Measurements from ENCODE around the gene OR11L1.

Gene OR11L1

DNA sequence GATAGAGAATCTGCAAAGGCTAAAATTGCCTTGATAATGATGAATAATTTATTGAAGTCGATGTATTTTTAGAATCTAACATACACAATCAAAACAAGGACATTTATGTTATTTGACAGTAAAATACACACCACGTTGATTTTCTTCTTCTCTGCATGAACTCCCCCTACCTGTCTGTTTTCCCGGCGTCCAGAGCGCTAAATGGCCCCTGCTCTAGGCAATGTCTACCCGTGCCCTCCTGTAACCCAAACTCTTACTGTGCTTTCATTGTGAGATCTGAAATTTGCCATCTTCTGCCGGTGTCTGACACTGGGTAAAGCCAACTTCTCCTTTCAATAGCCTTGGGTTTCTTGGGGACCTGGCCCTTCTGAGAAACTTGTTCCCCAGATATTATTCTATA is 6.7 kb upstream of the OR11L1 start:
- Histone ChIP-seq H3K27me3 (replicated peaks; ENCODE audit: control insufficient read depth, insufficient read depth, low read length) (no peaks in the 10 kb centered on the region), H3K9me3 (ENCODE audit: control insufficient read depth, low read length) (no peaks in the 10 kb centered on the region), H3K4me1 (ENCODE audit: control insufficient read depth, insufficient read depth, low read length) (no peaks in the 10 kb centered on the region), H3K36me3 (ENCODE audit: control insufficient read depth, insufficient read depth, low read length, severe bottlenecking) (no peaks in the 10 kb centered on the region), H3K9ac (ENCODE audit: low read length) (no peak overlapping the region), H3K4me3 (ENCODE audit: low read length) (no peak overlapping the region)
- DNase-seq (ENCODE audit: low read depth) = no peak

DNA sequence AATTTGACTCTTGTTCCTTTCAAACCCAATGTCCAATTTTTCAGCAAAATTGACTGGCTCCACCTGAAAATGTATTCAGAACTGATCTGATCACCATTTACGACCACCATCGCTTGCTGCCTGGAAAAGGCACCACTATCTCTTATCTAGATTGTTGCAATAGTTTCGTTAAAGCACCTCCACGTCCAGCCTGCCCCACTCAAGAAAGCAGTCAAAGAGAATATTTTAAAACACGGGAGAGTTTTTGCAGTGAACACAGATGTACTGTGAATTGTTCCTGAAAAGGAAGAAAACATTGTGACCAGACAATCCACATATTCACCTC is 4.0 kb upstream of the OR11L1 start:
- Histone ChIP-seq H3K27me3 (replicated peaks; ENCODE audit: control insufficient read depth, insufficient read depth, low read length) (no peaks in the 10 kb centered on the region), H3K9me3 (ENCODE audit: control insufficient read depth, low read length) (no peaks in the 10 kb centered on the region), H3K4me3 (ENCODE audit: low read length) (no peak overlapping the region), H3K36me3 (ENCODE audit: control insufficient read depth, insufficient read depth, low read length, severe bottlenecking) (no peaks in the 10 kb centered on the region), H3K9ac (ENCODE audit: low read length) (no peak overlapping the region), H3K4me1 (ENCODE audit: control insufficient read depth, insufficient read depth, low read length) (no peaks in the 10 kb centered on the region)
- no peak for DNase-seq (ENCODE audit: low read depth)

- no peak for DNase-seq (ENCODE audit: low read depth)
- no peak overlapping the region for H3K9ac ChIP-seq (ENCODE audit: low read length)
- H3K36me3 ChIP-seq (ENCODE audit: control insufficient read depth, insufficient read depth, low read length, severe bottlenecking) = no peaks in the 10 kb centered on the region
- H3K4me3 ChIP-seq (ENCODE audit: low read length) = no peak overlapping the region
- no peaks in the 10 kb centered on the region for H3K9me3 ChIP-seq (ENCODE audit: control insufficient read depth, low read length)
- H3K4me1 ChIP-seq (ENCODE audit: control insufficient read depth, insufficient read depth, low read length) = no peaks in the 10 kb centered on the region
- no peaks in the 10 kb centered on the region for H3K27me3 ChIP-seq (replicated peaks; ENCODE audit: control insufficient read depth, insufficient read depth, low read length)
Observed at GRCh38 chr1:247845011-247845692, 3.5 kb upstream of the OR11L1 start.

GRCh38 chr1:247843411-247843810 is 1.7 kb upstream of the OR11L1 start:
- H3K9me3 ChIP-seq (ENCODE audit: control insufficient read depth, low read length) = no peaks in the 10 kb centered on the region
- H3K4me3 ChIP-seq (ENCODE audit: low read length) = no peak overlapping the region
- no peaks in the 10 kb centered on the region for H3K4me1 ChIP-seq (ENCODE audit: control insufficient read depth, insufficient read depth, low read length)
- no peak for DNase-seq (ENCODE audit: low read depth)
- H3K36me3 ChIP-seq (ENCODE audit: control insufficient read depth, insufficient read depth, low read length, severe bottlenecking) = no peaks in the 10 kb centered on the region
- no peak overlapping the region for H3K9ac ChIP-seq (ENCODE audit: low read length)
- no peaks in the 10 kb centered on the region for H3K27me3 ChIP-seq (replicated peaks; ENCODE audit: control insufficient read depth, insufficient read depth, low read length)

- H3K36me3 ChIP-seq (ENCODE audit: control insufficient read depth, insufficient read depth, low read length, severe bottlenecking) = no peaks in the 10 kb centered on the region
- DNase-seq (ENCODE audit: low read depth) = no peak
- H3K4me3 ChIP-seq (ENCODE audit: low read length) = no peak overlapping the region
- no peaks in the 10 kb centered on the region for H3K9me3 ChIP-seq (ENCODE audit: control insufficient read depth, low read length)
- no peaks in the 10 kb centered on the region for H3K4me1 ChIP-seq (ENCODE audit: control insufficient read depth, insufficient read depth, low read length)
- no peak overlapping the region for H3K9ac ChIP-seq (ENCODE audit: low read length)
- H3K27me3 ChIP-seq (replicated peaks; ENCODE audit: control insufficient read depth, insufficient read depth, low read length) = no peaks in the 10 kb centered on the region
Observed at GRCh38 chr1:247840818-247841217, 878 bp downstream of the OR11L1 start.

DNA sequence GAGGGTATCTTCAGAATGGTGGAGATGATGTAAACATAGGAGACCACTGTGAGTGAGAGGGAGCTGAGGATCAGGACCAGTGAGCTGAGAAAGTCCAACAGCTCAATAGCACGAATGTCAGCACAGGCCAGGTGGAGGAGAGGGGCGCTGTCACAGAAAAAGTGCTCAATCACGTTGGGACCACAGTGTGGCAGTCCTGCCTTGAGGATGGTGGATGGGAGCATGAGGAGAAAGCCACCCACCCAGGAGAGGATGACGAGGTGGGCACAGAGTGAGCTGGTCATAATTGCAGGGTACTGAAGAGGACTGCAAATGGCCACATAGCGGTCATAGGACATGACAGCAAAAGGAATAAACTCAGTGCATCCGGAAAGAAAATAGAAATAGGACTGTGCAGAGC is 8.1 kb downstream of the OR11L1 start:
- DNase-seq (ENCODE audit: low read depth) = no peak

DNA sequence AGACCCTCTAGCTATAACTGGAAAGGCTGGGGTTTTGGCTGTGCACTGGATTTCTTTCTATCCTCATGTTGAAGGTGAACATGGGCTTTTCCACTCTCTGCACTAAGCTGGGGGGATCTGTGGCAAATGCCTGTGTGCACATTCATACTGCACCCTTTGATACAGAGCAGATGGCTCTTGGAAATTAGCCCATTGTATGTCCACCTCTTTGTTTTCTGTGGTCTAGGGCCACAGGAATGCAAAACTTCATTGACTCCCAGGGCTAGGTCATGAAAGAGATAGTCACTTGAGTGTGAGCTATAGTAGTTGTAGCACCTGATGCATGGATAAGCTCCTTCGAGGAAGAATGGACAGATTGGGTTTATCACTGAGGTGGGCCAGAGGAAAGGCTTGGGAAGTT is 12.0 kb downstream of the OR11L1 start:
- Histone ChIP-seq H3K9me3 (ENCODE audit: control insufficient read depth, low read length) (no peaks in the 10 kb centered on the region), H3K4me1 (ENCODE audit: control insufficient read depth, insufficient read depth, low read length) (no peaks in the 10 kb centered on the region)

More for the DNA sequence above, 8.1 kb downstream of the OR11L1 start:
- H3K4me3 ChIP-seq (ENCODE audit: low read length) = no peak overlapping the region
- H3K27me3 ChIP-seq (replicated peaks; ENCODE audit: control insufficient read depth, insufficient read depth, low read length) = no peaks in the 10 kb centered on the region
- H3K4me1 ChIP-seq (ENCODE audit: control insufficient read depth, insufficient read depth, low read length) = no peaks in the 10 kb centered on the region
- no peak overlapping the region for H3K9ac ChIP-seq (ENCODE audit: low read length)
- H3K36me3 ChIP-seq (ENCODE audit: control insufficient read depth, insufficient read depth, low read length, severe bottlenecking) = no peaks in the 10 kb centered on the region
- H3K9me3 ChIP-seq (ENCODE audit: control insufficient read depth, low read length) = no peaks in the 10 kb centered on the region

DNA sequence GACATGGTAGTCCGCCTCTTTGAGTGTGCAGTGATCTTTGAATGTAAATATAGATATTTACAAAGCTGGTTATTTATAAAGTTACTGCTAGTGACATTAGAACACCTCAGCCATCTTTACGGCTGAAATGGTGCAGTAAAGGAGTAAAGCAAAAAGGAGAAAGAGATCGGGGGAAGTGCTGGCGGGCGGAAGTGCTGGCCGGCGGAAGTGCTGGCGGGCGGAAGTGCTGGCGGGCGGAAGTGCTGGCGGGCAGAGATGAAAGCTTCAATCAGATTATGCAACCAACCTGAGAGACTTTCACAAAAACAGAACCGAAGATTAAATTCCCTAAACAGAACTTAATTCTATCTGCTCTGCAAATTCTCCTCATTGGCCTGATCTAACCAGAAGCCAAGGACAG is 16.3 kb downstream of the OR11L1 start:
- Histone ChIP-seq H3K27me3 (replicated peaks; ENCODE audit: control insufficient read depth, insufficient read depth, low read length) (no peaks in the 10 kb centered on the region), H3K9ac (ENCODE audit: low read length) (no peak overlapping the region), H3K4me3 (ENCODE audit: low read length) (no peak overlapping the region), H3K4me1 (ENCODE audit: control insufficient read depth, insufficient read depth, low read length) (no peaks in the 10 kb centered on the region), H3K36me3 (ENCODE audit: control insufficient read depth, insufficient read depth, low read length, severe bottlenecking) (no peaks in the 10 kb centered on the region), H3K9me3 (ENCODE audit: control insufficient read depth, low read length) (no peaks in the 10 kb centered on the region)
- DNase-seq (ENCODE audit: low read depth) = no peak

More for the DNA sequence above, 12.0 kb downstream of the OR11L1 start:
- H3K9ac ChIP-seq (ENCODE audit: low read length) = no peak overlapping the region
- no peaks in the 10 kb centered on the region for H3K27me3 ChIP-seq (replicated peaks; ENCODE audit: control insufficient read depth, insufficient read depth, low read length)
- H3K4me3 ChIP-seq (ENCODE audit: low read length) = no peak overlapping the region
- no peak for DNase-seq (ENCODE audit: low read depth)
- H3K36me3 ChIP-seq (ENCODE audit: control insufficient read depth, insufficient read depth, low read length, severe bottlenecking) = no peaks in the 10 kb centered on the region

DNA sequence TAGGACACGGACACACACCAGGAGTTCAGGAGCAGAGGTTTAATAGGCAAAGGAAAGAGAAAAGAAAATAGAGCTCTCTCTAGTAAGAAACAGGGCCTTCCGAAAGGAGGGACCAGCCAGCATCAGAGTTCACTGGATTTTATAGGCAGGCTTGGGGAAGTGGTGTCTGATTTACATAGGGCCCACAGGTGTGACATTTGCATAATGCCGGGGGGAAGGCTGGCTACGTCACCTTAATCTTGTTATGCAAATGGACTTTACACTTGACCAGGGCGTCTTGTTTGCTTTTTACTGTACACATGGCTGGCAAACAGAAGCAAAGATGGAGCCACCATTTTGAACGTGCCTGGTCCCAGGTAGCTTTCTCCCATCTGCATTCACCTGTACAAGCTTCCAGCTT is 17.7 kb downstream of the OR11L1 start, which contains the start of gene OR14A16:
TSS of gene OR14A16 (minus strand) at position 97 of the 400 bp plus-strand sequence. CDS start 8,390 bp downstream, outside the sequence.
- Histone ChIP-seq H3K36me3 (ENCODE audit: control insufficient read depth, insufficient read depth, low read length, severe bottlenecking) (no peaks in the 10 kb centered on the region), H3K4me3 (ENCODE audit: low read length) (no peak within 1 kb of the TSS), H3K9me3 (ENCODE audit: control insufficient read depth, low read length) (no peaks in the 10 kb centered on the region), H3K9ac (ENCODE audit: low read length) (no peak within 1 kb of the TSS), H3K4me1 (ENCODE audit: control insufficient read depth, insufficient read depth, low read length) (no peaks in the 10 kb centered on the region), H3K27me3 (replicated peaks; ENCODE audit: control insufficient read depth, insufficient read depth, low read length) (no peaks in the 10 kb centered on the region)
- no peak for DNase-seq (ENCODE audit: low read depth)

GRCh38 chr1:247822060-247822459 is 19.6 kb downstream of the OR11L1 start:
- H3K4me1 ChIP-seq (ENCODE audit: control insufficient read depth, insufficient read depth, low read length) = no peaks in the 10 kb centered on the region
- DNase-seq (ENCODE audit: low read depth) = no peak
- H3K9ac ChIP-seq (ENCODE audit: low read length) = no peak overlapping the region
- H3K4me3 ChIP-seq (ENCODE audit: low read length) = no peak overlapping the region
- no peaks in the 10 kb centered on the region for H3K36me3 ChIP-seq (ENCODE audit: control insufficient read depth, insufficient read depth, low read length, severe bottlenecking)
- H3K27me3 ChIP-seq (replicated peaks; ENCODE audit: control insufficient read depth, insufficient read depth, low read length) = no peaks in the 10 kb centered on the region
- no peaks in the 10 kb centered on the region for H3K9me3 ChIP-seq (ENCODE audit: control insufficient read depth, low read length)

GRCh38 chr1:247812637-247813036 is 29.1 kb downstream of the OR11L1 start:
- no peaks in the 10 kb centered on the region for H3K27me3 ChIP-seq (replicated peaks; ENCODE audit: control insufficient read depth, insufficient read depth, low read length)
- DNase-seq (ENCODE audit: low read depth) = no peak
- H3K36me3 ChIP-seq (ENCODE audit: control insufficient read depth, insufficient read depth, low read length, severe bottlenecking) = no peaks in the 10 kb centered on the region
- no peak overlapping the region for H3K4me3 ChIP-seq (ENCODE audit: low read length)
- H3K4me1 ChIP-seq (ENCODE audit: control insufficient read depth, insufficient read depth, low read length) = no peaks in the 10 kb centered on the region
- H3K9me3 ChIP-seq (ENCODE audit: control insufficient read depth, low read length) = peaks cover 4% of the 10 kb centered on the region
- no peak overlapping the region for H3K9ac ChIP-seq (ENCODE audit: low read length)

DNA sequence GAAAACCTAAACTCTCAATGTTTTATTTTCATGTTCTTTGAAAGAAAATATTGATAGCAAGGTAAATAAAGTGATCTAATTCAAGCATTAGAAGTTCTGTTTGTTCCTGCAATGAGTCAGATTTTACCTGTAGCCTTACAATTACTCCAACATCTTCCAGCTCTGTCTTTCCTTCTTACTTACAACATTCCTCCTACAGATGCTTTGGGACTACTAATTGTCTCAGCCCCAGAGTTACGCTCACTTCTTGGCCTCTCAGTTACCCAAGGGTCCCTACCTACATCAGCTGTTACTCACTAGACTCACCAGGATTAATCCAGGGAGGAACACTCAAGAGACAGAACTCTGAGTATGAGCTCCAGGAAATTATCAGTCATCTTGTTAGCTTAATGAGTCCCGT is 44.2 kb downstream of the OR11L1 start:
- H3K4me3 ChIP-seq (ENCODE audit: low read length) = no peak overlapping the region
- no peaks in the 10 kb centered on the region for H3K4me1 ChIP-seq (ENCODE audit: control insufficient read depth, insufficient read depth, low read length)
- H3K36me3 ChIP-seq (ENCODE audit: control insufficient read depth, insufficient read depth, low read length, severe bottlenecking) = no peaks in the 10 kb centered on the region
- no peaks in the 10 kb centered on the region for H3K9me3 ChIP-seq (ENCODE audit: control insufficient read depth, low read length)
- H3K27me3 ChIP-seq (replicated peaks; ENCODE audit: control insufficient read depth, insufficient read depth, low read length) = no peaks in the 10 kb centered on the region
- no peak for DNase-seq (ENCODE audit: low read depth)
- H3K9ac ChIP-seq (ENCODE audit: low read length) = no peak overlapping the region
